ENCODE data around the gene ITGA3.
A peak's percentile ranks its signal among the peaks of the same experiment; 100 is the strongest.

ITGA3 gene

DNA sequence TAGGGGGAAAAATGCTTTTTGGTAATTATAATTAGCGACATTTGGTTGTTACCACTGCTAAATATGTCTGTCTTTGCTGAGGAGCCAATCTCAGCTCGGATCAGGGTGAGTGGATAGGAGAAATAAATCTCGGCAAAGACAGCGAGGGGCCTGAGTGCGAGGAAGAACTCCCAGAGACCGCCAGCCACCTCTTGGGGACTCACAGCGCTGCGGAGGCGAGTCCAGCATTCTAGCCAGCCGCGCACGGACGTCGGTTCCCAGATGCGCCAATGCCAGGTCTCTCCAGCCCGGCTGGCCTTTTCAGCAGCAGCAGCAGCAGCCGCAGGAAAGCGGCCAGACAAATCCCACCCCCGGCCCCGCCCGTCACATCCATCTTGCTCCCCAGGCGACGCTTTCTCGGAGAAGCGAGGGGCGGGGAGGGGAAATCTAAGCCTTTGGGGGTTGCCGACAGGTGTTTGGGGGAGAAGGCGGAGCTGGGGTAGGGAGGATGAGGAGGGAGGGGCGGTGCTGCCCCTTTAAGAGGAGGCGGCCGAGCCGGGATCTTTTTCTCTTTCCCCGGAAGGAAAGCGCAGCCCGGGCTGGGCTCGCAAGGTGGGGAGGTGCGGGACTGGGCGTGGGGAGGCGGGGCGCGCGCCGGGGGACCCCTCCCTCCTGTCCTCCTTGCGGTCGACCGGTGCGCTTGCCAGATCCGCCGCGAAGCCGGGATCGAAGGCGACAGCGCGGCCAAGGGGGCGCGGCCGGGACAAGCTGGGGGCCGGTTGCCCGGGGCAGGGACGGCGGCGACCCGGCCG is at the start of gene ITGA3:
Gene ITGA3 (plus strand): TSS at position 685 of the 791 bp plus-strand sequence. CDS start 330 bp downstream, outside the sequence.
- DNase-seq (ENCODE audit: low read depth in 2 of 2), result peak; percentile 41 to 51

DNA sequence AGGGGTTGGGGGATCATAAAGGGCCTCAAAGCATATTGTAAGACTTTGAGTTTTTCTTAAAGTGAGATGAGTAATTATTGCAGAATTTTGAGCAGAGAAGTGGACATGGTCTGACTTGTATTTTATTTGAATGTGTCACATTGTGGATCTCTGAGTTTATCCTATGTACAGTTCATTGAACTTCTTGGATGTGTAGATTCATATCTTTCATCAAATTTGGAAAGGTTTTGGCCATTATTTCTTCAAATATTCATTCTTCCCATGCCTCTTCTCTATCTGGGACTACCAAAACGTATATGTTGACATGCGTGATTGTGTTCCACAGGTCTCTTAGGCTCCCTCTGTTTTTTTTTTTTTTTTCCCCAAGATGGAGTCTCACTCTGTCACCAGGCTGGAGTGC is 46.6 kb upstream of the ITGA3 start:
- DNase-seq (ENCODE audit: low read depth in 2 of 2), result no peak

DNA sequence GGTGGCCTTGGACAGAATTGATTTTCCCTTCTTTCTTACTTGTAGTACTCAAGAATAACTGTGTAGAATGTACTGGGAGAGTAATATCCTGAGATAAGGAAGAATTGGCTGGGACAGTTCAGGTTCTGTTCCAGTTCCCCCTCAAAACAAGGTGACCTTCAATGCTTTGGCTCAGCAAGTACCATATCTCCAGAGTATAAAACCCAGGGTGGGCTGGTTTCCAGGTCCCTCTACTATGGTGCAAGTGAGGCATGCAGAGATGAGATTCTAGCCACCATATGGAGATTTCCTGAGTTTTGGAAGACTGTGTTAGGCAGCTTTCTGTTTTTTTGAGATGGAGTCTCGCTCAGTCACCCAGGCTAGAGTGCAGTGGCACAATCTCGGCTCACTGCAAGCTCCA is 42.8 kb upstream of the ITGA3 start:
- no peak for DNase-seq (ENCODE audit: low read depth in 2 of 2)

DNA sequence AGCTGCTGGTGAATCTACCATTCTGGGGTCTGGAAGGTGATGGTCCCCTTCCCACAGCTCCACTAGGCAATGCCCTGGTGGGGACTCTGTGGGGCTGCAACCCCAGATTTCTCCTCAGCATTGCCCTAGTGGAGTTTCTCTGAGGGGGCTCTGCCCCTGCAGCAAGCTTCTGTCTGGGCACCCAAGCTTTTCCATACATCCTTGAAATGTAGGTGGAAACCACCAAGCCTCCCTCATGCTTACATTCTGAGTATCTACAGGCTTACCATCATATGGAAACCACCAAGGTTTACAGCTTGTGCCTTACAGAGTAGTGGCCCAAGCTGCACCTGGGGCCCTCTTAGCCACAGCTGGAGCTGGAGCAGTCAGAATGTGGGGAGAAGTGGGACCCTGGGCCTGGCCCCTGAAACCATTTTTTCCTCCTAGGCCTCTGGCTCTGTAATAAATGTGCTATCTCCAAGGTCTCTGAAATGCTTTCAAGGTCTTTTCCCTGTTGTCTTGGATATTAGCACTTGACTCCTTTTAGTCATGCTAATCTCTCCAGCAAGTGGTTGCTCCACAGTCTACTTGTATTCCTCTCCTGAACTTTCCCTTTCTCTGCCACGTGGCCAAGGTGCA is 41.3 kb upstream of the ITGA3 start:
- DNase-seq (ENCODE audit: low read depth in 2 of 2), result no peak

DNA sequence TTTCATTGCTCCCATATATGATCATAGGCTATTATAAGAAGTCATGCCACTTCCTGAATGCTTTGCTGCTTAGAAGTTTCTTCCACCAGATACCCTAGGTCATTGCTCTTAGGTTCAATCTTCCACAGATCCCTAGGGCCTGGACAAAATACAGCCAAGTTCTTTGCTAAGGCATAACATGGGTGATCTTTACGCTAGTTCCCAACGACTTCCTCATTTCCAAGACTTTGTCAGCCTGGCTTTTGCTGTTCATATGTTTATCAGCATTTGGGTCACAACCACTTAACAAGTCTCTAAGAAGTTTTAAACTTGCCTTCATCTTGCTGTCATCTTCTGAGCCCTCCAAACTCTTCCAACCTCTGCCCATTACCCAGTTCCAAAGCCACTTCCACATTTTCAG is 40.8 kb upstream of the ITGA3 start:
- DNase-seq (ENCODE audit: low read depth in 2 of 2), result no peak

DNA sequence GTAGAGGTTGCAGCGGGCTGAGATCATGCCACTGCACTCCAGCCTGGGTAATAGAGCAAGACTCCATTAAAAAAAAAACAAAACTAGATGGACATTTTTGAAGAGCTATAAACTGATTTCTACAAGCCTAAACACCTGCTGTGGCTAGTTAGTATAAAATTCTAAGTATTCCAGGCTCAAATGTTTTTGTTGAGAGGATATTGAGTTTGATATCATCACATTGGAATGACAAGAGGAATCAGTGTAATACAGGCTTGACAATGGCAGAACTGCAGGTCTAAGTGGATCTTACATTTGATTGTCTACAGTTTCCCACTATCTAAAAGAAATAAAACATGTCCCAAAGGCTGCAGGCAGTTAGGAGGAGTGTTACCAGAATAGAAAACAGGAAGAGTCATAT is 37.0 kb upstream of the ITGA3 start:
- no peak for DNase-seq (ENCODE audit: low read depth in 2 of 2)

DNA sequence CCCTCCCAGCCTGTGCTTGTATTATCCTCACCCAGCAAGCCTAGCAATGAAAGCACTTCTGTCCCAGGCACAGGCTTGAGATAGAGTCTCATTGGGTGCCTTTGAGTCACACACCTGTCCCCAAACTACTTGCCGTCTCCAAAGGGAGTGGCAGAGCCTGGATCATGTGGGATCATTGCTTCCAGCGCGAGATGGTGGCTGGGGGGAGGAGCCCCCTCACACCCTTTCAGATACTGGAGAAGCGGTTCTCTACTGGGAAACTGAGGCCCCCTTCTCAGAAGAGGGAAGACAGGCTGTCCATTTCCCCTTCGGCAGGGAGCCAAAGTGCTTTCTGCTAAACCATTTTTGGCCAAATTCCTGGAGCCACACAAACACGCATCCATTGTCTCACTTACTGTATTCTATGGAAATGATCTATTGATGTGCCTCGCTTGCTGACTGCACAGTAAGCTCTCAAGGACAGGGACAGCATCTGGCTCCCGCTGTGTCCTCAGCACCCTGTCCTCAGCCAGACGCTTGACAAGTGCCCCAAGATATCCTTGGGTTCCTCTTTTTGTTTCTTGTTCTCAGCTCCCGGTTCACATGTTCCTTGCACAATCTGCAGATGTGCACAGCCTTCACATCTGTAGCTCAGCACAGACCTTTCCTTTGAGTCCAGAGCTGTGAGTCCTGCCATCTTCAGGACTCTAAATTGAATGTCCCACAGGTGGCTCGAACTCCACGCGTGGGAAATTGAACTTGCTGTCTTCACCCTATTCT is 34.9 kb upstream of the ITGA3 start:
- no peak for DNase-seq (ENCODE audit: low read depth in 2 of 2)

DNA sequence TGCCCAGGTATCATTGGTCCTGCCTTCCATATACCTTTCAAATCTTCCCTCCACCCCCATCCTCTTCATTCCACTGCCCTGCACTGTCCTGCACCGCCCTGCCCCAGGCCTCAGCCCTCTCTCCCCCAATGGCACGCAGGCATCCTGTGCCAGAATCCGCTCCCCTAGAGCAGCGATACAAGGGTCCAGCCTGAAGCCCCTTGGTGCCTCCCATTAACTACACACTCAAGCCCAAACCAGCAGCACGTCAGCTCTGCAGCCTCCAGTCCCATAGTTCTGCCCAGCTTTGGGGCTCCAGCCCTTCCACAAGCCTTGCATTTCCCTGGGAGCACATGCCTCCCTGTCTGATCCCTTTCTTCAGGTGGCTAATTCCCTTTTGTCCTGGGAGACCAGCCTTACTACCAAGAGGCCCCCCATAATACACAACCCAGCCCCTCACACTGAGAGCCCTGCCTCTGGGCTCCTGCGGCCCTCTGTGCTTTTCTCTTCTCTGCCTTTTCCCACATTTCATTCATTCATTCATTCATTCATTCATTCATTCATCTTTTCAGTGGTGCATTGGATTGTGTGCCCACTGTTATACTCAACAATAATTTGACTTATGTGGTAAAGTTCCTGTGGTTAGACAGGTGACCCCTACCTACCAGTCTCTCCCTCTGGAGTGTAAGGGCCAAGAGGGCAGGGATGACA is 34.1 kb upstream of the ITGA3 start:
- DNase-seq (ENCODE audit: low read depth in 2 of 2), result no peak

DNA sequence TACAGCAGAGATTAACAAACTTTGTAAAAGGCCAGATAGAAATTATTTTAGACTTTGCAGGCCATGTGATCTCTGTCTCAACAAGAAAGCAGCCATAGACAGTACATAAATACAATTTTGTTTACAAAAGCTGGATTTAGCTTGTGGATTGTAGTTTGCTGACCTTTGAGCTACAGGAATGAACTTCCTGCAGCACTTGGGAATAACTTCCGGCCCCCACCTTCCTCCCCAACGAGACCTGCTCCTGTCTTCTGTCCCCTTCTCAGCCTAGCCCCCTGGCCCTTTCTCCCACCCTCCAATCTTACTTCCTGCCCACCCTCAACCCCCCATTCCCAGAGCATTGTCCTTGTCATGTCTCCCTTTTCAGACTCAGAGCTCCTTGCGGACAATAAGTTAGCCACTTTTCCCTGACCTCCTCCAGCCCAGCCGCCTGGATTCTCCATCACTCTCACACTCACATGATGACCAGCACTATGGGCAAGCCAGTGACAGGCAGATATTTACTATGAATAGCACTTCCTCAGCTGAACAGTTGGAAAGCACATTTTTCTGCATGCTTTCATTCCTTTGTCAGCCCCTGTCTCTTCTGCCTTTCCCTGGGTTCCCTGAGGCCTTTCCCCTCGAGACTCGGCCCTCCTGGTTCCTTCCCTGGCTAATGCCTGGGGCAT is 33.3 kb upstream of the ITGA3 start:
- no peak for DNase-seq (ENCODE audit: low read depth in 2 of 2)

DNA sequence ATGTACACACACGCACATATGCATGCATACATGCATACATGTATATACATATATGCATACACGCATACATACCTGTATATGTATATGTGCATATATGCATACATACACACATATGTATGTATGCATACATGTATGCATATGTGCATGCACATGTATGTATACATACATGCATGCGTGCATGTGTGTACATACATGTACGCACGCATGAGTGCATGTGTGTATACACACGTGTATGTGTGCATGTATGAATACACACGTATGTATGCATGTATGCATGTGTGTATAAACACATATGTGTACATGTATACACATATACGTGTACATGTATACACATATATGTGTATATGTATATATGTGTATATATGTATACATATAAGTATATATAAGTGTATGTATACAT is 32.4 kb upstream of the ITGA3 start:
- no peak for DNase-seq (ENCODE audit: low read depth in 2 of 2)

DNA sequence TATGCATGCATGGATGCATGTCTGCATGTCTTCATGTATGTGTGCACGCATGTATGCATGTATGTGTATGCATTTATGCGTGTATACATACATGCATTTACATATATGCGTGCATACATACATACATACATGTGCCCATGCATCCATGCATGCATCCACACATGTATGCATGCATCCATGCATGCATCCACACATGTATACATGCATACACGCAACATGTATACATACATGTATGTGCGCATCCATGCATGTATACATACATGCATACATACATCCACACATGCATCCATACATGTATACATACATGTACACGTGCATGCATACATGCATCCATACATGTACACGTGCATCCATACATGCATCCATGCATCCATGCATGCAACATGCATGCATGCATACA is 31.1 kb upstream of the ITGA3 start:
- DNase-seq (ENCODE audit: low read depth in 2 of 2), result no peak

DNA sequence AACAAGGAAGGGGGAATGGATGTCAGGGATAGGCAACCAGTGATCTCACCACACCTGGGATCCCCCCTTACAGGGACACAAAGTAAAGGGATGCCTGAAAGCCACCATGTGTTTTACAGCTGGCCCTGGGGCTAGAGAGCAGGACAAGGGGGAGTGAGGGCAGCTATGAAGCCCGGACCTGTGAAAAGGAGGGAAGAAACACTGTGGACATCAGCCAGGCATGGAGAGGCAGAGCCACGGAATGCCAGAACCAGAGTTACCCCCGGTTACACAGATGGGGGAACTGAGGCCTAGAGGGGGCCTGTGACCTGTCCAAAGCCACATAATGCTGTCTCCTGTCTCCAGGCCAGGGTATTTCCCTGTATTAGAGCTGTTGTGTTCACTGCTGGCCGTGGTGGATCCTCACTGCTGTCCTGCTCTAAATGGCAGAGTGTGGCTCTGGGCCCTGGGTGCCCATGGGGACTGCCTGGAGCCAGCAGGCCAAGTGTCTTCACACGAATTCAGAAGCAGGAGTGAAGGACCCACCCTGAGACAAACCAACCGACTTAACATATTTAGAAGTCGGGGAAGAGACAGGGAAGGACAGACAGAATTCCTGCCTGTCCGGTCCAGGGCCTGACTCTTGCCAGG is 29.7 kb upstream of the ITGA3 start:
- no peak for DNase-seq (ENCODE audit: low read depth in 2 of 2)

DNA sequence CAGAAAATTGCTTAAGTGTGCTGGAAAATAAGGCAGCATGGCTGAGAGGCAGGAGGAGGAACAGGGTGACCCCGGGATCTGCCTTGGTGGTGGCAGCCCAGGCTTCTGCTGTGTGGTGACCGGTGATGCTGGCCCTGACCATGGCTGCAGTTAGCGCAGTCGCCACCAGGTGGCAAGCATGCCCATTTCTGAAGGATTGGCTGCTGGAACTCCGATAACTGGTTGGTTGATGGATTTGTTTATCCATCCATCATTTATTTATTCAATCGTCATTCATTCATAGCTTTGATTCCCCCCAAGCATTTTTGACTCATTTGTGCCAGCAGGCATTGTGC is 29.1 kb upstream of the ITGA3 start:
- peak; percentile 71 to 76 for DNase-seq (ENCODE audit: low read depth in 2 of 2)

DNA sequence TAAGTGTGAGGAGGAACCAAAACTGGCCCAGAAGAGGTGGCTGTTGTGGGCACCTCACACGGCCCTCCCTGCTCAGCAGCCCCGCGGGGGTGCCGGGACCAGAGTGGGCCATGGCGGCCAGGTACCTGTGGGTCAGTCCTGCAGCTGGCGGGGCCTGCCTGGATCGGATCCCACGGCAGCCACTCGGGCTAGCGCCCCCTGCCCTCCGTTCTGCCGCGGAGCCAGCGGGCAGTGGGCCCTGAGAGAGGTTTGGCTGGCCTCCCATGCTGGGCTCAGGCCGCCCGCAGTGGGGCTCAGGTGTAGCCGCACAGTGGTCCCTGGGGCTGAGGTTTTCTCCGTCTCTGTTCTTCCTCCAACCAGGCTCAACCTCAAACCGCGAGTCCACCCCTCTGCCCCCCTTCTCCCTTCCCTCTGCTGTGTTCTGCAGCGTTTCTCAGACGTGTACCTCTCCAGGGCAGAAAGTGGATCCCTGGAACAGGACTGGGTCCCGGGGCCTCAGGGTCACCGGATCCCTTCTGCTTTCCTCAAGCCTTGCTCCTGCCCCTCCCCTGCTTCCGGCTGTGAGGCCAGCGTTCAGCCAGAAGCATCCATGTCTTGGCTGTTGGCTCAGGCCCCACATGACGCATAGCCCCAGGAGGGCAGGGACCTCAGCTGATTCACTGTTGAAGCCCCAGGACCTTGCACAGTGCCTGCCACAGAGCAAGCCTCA is 28.6 kb upstream of the ITGA3 start:
- no peak for DNase-seq (ENCODE audit: low read depth in 2 of 2)

DNA sequence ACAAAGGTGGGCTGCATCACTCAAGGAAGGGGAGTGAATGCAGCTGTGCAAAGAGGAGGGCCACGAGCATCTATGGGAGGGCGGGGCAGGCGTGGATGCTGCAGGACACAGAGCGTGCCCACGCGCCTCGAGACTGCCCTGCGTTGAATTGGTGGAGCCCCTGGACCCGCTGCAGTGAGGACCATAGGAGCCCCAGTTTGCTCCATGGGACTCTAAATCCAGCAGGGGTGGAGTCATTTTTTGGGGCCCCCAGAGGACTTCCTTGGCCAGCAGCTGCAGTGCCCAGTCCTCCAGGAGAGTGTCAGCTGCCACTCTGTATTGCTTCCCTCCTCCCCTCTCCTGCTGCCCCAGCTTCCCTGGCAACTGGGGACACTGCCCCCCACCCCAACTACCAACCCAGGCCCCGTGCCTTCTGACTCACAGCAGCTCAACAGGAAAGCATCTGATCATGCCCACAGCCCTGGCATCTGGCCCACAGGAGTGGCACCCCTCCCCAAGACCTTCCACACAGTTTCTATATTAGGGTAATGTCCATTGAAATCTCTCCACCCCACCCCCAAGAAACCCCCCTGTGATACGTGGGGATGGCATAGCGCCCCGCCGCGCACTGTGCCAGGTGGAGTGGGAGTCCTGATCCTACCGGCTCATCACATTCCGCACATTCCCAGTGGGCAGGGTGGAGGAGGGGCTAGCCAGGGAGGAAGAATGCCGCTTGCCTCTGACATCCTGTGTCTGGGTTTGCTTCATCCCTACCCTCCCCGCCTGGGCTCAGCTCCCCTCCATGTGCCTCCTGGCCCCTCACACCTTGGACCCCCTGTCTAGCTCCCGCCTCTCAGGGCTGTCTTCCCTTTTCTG is 27.8 kb upstream of the ITGA3 start:
- no peak for DNase-seq (ENCODE audit: low read depth in 2 of 2)

DNA sequence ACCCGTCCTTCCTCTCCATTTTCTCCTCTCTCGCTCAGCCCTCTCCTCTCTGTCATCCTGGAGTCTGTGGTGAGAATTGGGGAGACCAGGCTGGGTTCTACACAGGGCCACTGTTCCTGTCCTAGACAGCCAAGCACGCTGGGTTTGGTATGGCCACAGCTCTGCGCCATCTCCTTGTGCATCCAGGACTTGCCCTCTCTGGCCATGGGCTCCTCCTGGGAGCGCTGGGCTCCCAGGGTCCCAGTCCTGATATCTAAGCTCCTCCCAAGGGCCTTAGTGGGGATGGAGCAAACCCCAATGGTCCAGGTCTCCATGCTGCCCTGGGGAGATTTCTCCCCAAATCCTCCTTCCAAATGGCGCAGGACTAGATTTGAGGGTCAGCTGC is 27.2 kb upstream of the ITGA3 start:
- DNase-seq (ENCODE audit: low read depth in 2 of 2), result no peak

DNA sequence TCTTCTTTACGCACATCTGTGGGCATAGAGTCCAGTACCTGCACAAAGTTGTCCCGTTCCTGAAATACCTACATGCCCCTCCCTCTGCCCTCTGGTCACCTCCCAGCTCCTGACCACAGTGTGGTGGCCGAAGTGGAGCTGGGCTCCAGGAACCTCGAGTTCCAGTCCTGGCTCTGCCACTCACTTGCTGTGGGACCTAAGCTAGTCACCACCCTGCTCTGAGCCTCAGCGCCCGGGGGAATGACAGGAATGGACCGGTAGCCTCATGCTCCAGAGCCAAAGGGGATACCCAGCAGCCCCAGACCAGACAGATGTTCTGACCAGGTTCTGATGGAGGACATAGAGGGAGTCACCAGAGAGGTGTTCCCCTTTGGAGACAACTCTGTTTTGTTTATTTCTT is 26.7 kb upstream of the ITGA3 start:
- DNase-seq (ENCODE audit: low read depth in 2 of 2), result no peak

DNA sequence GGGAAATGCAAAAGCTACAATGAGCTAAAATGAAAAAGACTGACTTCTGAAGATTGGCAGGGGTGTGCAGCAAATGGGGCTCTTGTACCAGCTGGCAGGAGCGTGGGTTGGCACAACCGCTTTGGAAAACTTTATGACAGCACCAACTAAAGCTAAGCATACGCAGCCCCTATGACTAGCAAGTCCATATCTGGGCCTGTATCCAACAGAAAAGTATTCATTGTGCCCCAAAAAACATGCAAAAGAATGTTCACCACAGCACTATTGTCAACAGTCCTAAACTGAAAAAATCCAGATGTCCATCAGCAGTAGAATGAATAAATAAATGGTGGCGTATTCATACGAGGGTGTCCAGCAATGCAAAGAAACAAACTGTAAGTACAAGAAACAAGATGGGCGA is 22.6 kb upstream of the ITGA3 start:
- DNase-seq (ENCODE audit: low read depth in 2 of 2), result no peak

DNA sequence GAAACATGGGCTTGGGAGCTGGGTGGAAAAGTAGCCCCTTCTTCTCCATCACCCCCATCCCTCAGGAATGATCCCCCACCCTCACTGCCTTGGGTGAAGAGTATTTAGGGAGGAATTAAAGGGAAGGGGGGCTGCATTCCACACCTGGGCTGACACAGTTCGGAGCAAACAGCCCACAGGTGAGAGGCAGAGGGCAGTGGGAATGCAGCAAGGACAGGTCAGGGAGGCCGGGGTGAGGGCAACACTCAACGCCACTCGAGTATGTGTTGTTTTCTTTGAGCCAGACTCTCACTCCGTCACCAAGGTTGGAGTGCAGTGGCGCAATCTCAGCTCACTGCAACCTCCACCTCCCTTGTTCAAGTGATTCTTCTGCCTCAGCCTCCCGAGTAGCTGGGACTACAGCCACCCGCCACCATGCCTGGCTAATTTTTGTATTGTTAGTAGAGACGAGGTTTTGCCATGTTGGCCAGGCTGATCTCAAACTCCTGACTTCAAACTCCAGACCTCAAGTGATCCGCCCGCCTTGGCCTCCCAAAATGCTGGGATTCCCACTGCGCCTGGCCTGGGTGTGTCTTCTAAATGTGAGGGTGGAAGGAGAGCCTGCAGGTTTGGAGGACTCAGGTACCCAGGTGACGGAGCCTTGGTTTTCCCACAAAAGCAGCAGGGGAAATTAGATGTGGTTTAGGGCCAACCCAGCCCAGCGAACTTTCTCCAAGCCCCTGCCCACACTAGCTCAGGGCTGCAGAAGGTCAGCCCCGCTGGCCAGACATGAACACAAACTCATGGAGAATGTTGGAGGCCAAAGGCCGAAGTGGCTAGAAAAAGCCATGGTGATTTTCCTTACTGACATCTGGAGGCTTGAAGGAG is 21.2 kb upstream of the ITGA3 start:
- DNase-seq (ENCODE audit: low read depth in 2 of 2), result no peak
